CD4-positive, alpha-beta T cell treated with Interleukin-2 at 100 ng/mL for 4 hours (primary cell): Measurements from ENCODE around the gene APOL2.
"Not testable (repeated sequence)": the region's sequence is repeated elsewhere in the genome, so short reads cannot be mapped to it uniquely, and the experiment has no call there.

Source experiments
- DNase-seq: peaks from one replicate; pipeline ENCODE4 v3.0.0-alpha.2; 2020; ENCODE audit warnings: low spot score

Gene APOL2

GRCh38 chr22:36262307-36262706, 23.0 kb upstream of the APOL2 start:
- not testable (repeated sequence) for DNase-seq

GRCh38 chr22:36261675-36262074, 22.3 kb upstream of the APOL2 start:
- not testable (repeated sequence) for DNase-seq

GRCh38 chr22:36259615-36260300, 20.4 kb upstream of the APOL2 start:
- no peak for DNase-seq

- DNase-seq = peak; percentile 53
Measured at GRCh38 chr22:36258701-36259614, 19.6 kb upstream of the APOL2 start.

GRCh38 chr22:36257948-36258670, 18.8 kb upstream of the APOL2 start:
- no peak for DNase-seq

GRCh38 chr22:36257308-36257707, 18.0 kb upstream of the APOL2 start:
- no peak for DNase-seq

GRCh38 chr22:36256478-36256877, 17.2 kb upstream of the APOL2 start:
- no peak for DNase-seq

GRCh38 chr22:36255572-36255971, 16.2 kb upstream of the APOL2 start:
- DNase-seq = not testable (repeated sequence)

GRCh38 chr22:36253523-36254490, 14.5 kb upstream of the APOL2 start:
- DNase-seq = peak; percentile 59

GRCh38 chr22:36252754-36253522, 13.6 kb upstream of the APOL2 start, which contains the start of gene APOL1:
TSS of gene APOL1 (plus strand) at chr22:36253133. CDS start at chr22:36254956, 1,823 bp downstream.
- DNase-seq = peak; percentile 69

GRCh38 chr22:36251979-36252608, 12.8 kb upstream of the APOL2 start:
- DNase-seq = not testable (repeated sequence)

- not testable (repeated sequence) for DNase-seq
Measured at GRCh38 chr22:36250292-36250960, 11.1 kb upstream of the APOL2 start.

GRCh38 chr22:36249160-36249559, 9.8 kb upstream of the APOL2 start:
- DNase-seq = no peak

- no peak for DNase-seq
Measured at GRCh38 chr22:36247955-36248354, 8.6 kb upstream of the APOL2 start.

GRCh38 chr22:36246718-36247117, 7.4 kb upstream of the APOL2 start:
- no peak for DNase-seq

- DNase-seq = no peak
Measured at GRCh38 chr22:36245805-36246356, 6.6 kb upstream of the APOL2 start.

GRCh38 chr22:36244522-36245391, 5.4 kb upstream of the APOL2 start:
- DNase-seq = no peak

- DNase-seq = no peak
Measured at GRCh38 chr22:36243986-36244385, 4.7 kb upstream of the APOL2 start.
